Measurements from ENCODE around the gene SLC35E1. TPM values are rescaled to one million over a fixed set of nuclear protein-coding genes. Genes with fewer than 3 reads are reported as not detected.

The SLC35E1 gene
- total RNA-seq, 1 experiment from 2014 or later: 35.8 TPM

- Mint-ChIP-seq H3K9me3 (no peaks in the 10 kb centered on the region), H3K27ac (no peak overlapping the region; a peak in 1 of 7 replicates), H3K36me3 (ENCODE audit: insufficient read depth in 1 of 3, low read depth in 3 of 3) (peaks cover 57 to 94% (median 93%) of the 10 kb centered on the region in 3 experiments), H3K4me1 (no peaks in the 10 kb centered on the region), H3K27me3 (ENCODE audit: low read depth) (no peaks in the 10 kb centered on the region), H3K4me3 (no peak overlapping the region)
- H3K79me1 ChIP-seq (ENCODE audit: insufficient read depth, low read depth, low read length, poor library complexity, severe bottlenecking): peaks cover 10% of the 10 kb centered on the region
- H4K91ac ChIP-seq (ENCODE audit: insufficient read length, low read depth, low read length): no peak overlapping the region
- H3K4me2 ChIP-seq (ENCODE audit: insufficient read depth, insufficient read length, low read length): no peak overlapping the region
- no peak for DNase-seq
- H3K27ac ChIP-seq (ENCODE audit: insufficient read length, low read depth, low read length): no peak overlapping the region
- H3K23ac ChIP-seq (ENCODE audit: insufficient read length, low read depth, low read length): no peak overlapping the region
- no peaks in the 10 kb centered on the region for H4K20me1 ChIP-seq (ENCODE audit: control insufficient read depth, insufficient read depth, insufficient read length)
- H2BK20ac ChIP-seq (ENCODE audit: low read depth, low read length, poor library complexity, severe bottlenecking): no peak overlapping the region
- no peak overlapping the region for H2BK12ac ChIP-seq (ENCODE audit: insufficient read length, low read depth, low read length)
- no peak overlapping the region for H2BK120ac ChIP-seq (ENCODE audit: low read depth, low read length, poor library complexity, severe bottlenecking)
- no peaks in the 10 kb centered on the region for H3K4me1 ChIP-seq (ENCODE audit: insufficient read depth, low read length)
- no peak overlapping the region for H3K56ac ChIP-seq (ENCODE audit: insufficient read length, low read depth, low read length)
- no peak overlapping the region for H3K4ac ChIP-seq (ENCODE audit: low read depth, low read length)
- no peaks in the 10 kb centered on the region for H3K9me3 ChIP-seq (ENCODE audit: control insufficient read depth, low read depth, low read length)
- no peak overlapping the region for H3K9ac ChIP-seq (ENCODE audit: extremely low read depth, insufficient read length, low read length)
- H4K5ac ChIP-seq (ENCODE audit: insufficient read length, low read depth, low read length): no peak overlapping the region
- H2BK5ac ChIP-seq (ENCODE audit: insufficient read length, low read length): no peak overlapping the region
- H3T11ph ChIP-seq (ENCODE audit: low read length): no peak overlapping the region
- TF ChIP-seq CTCF (conservative IDR thresholded peaks at IDR 0.05): no peak
- H3K79me2 ChIP-seq (ENCODE audit: insufficient read depth, low read length): peaks cover 28% of the 10 kb centered on the region; the same call in 1 of the 2 replicates
- H2AK5ac ChIP-seq (ENCODE audit: insufficient read length, low read length): no peak overlapping the region
- WGBS (ENCODE audit: extremely low coverage, insufficient read length, low lambda C conversion rate): no CpG with 5 or more reads among the region's 18 CpGs
- H3K27me3 ChIP-seq (ENCODE audit: insufficient read depth, low read length): no peaks in the 10 kb centered on the region
- no peak overlapping the region for H2AFZ ChIP-seq (ENCODE audit: low read length)
- H3K14ac ChIP-seq (ENCODE audit: insufficient read depth, low read length): no peak overlapping the region
- H2BK15ac ChIP-seq (ENCODE audit: low read depth, low read length): no peak overlapping the region
- H3K23me2 ChIP-seq (ENCODE audit: insufficient read length, low read depth, low read length, poor library complexity, severe bottlenecking): no peaks in the 10 kb centered on the region
- no peak overlapping the region for H4K8ac ChIP-seq (replicated peaks; ENCODE audit: insufficient read length, low read depth, low read length)
- H3K18ac ChIP-seq (ENCODE audit: insufficient read length, low read depth, low read length): no peak overlapping the region
Observed at GRCh38 chr19:16535381-16535780, 36.8 kb downstream of the SLC35E1 start.
